Mesendoderm (in vitro differentiated cells): ENCODE results near the gene GMDS.

Experiments
- DNase-seq: peaks from one replicate; pipeline ENCODE4 v3.0.0; 2013
- H2AK5ac ChIP-seq: 2 replicates; pipeline ENCODE4 v1.6.1; 2013; ENCODE audit warnings: low read length, inconsistent platforms
- H2BK120ac ChIP-seq: 2 replicates; pipeline ENCODE4 v1.6.1; 2013; ENCODE audit warnings: low read depth, mild to moderate bottlenecking, low read length, moderate library complexity, mixed read lengths
- H2BK15ac ChIP-seq: replicated peaks from 2 replicates; pipeline ENCODE4 v1.6.1; 2013; ENCODE audit warnings: low read depth, mild to moderate bottlenecking, moderate library complexity
- H2BK5ac ChIP-seq: 2 replicates; pipeline ENCODE4 v1.6.1; 2013; ENCODE audit warnings: low read length, inconsistent platforms
- H3K18ac ChIP-seq: 2 replicates; pipeline ENCODE4 v1.6.1; 2013; ENCODE audit warnings: mild to moderate bottlenecking, low read length, mixed read lengths
- H3K23ac ChIP-seq: one replicate; pipeline ENCODE4 v1.6.1; 2013; ENCODE audit warnings: low read length
- H3K27ac ChIP-seq: 2 replicates; pipeline ENCODE4 v1.5.1; 2013; ENCODE audit warnings: low read depth, mild to moderate bottlenecking, inconsistent platforms, low read length, moderate library complexity
- H3K27me3 ChIP-seq: 2 replicates; pipeline ENCODE4 v1.6.1; 2013; ENCODE audit warnings: low read length, control low read depth, mild to moderate bottlenecking, inconsistent platforms; ENCODE audit not compliant: insufficient read depth, poor library complexity
- H3K36me3 ChIP-seq: 2 replicates; pipeline ENCODE4 v1.6.1; 2013; ENCODE audit warnings: low read length, inconsistent platforms; ENCODE audit not compliant: control insufficient read depth, insufficient read depth
- H3K4ac ChIP-seq: one replicate; pipeline ENCODE4 v1.6.1; 2013; ENCODE audit warnings: low read depth, mild to moderate bottlenecking, low read length, moderate library complexity
- H3K4me1 ChIP-seq: 2 replicates; pipeline ENCODE4 v1.6.1; 2013; ENCODE audit warnings: low read depth, low read length, inconsistent platforms; ENCODE audit not compliant: control insufficient read depth
- H3K4me2 ChIP-seq: 2 replicates; pipeline ENCODE4 v1.6.1; 2013; ENCODE audit warnings: low read length
- H3K4me3 ChIP-seq: 2 replicates; pipeline ENCODE4 v1.5.1; 2013; ENCODE audit warnings: mild to moderate bottlenecking, low read length
- H3K56ac ChIP-seq: one replicate; pipeline ENCODE4 v1.6.1; 2013; ENCODE audit warnings: low read length
- H3K79me1 ChIP-seq: 2 replicates; pipeline ENCODE4 v1.6.1; 2013; ENCODE audit warnings: low read length, inconsistent platforms
- H3K79me2 ChIP-seq: 2 replicates; pipeline ENCODE4 v1.6.1; 2013; ENCODE audit warnings: mild to moderate bottlenecking, low read length; ENCODE audit not compliant: control insufficient read depth, insufficient read depth
- H3K9ac ChIP-seq: 2 replicates; pipeline ENCODE4 v1.6.1; 2013; ENCODE audit warnings: low read length, inconsistent platforms
- H4K5ac ChIP-seq: one replicate; pipeline ENCODE4 v1.6.1; 2013; ENCODE audit warnings: low read length
- H4K8ac ChIP-seq: one replicate; pipeline ENCODE4 v1.6.1; 2013; ENCODE audit warnings: low read depth, mild to moderate bottlenecking, control low read depth, low read length, moderate library complexity
- WGBS: extraction: QIAGEN DNeasy Blood & Tissue Kit; methylation state at CpG from one replicate; pipeline ENCODE4 v1.1.7; 2013; ENCODE audit warnings: low lambda C conversion rate, missing lambda C conversion rate; ENCODE audit not compliant: insufficient coverage; ENCODE audit errors: extremely low coverage; 5-methylcytosine and 5-hydroxymethylcytosine counted together

GMDS gene

GRCh38 chr6:2028457-2029038, 216.9 kb downstream of the GMDS start:
- H2BK5ac ChIP-seq = no peak overlapping the region
- H3K27me3 ChIP-seq = no peaks in the 10 kb centered on the region
- no peak overlapping the region for H3K4ac ChIP-seq
- no peak overlapping the region for H3K4me2 ChIP-seq
- no peaks in the 10 kb centered on the region for H3K4me1 ChIP-seq
- no peak overlapping the region for H4K5ac ChIP-seq
- no peaks in the 10 kb centered on the region for H3K79me2 ChIP-seq
- H2BK120ac ChIP-seq = no peak overlapping the region
- WGBS = no CpG with 5 or more reads among the region's 6 CpGs
- no peak overlapping the region for H3K9ac ChIP-seq
- H3K79me1 ChIP-seq = no peaks in the 10 kb centered on the region
- no peak overlapping the region for H4K8ac ChIP-seq
- H3K23ac ChIP-seq = no peak overlapping the region
- H3K36me3 ChIP-seq = no peaks in the 10 kb centered on the region
- no peak overlapping the region for H2BK15ac ChIP-seq
- H3K18ac ChIP-seq = no peak overlapping the region
- no peak for DNase-seq
- no peak overlapping the region for H2AK5ac ChIP-seq
- H3K56ac ChIP-seq = no peak overlapping the region
- no peak overlapping the region for H3K4me3 ChIP-seq
- no peak overlapping the region for H3K27ac ChIP-seq

- Histone ChIP-seq H2BK120ac (no peak overlapping the region), H3K9ac (no peak overlapping the region), H3K4me1 (no peaks in the 10 kb centered on the region), H3K56ac (no peak overlapping the region), H4K5ac (no peak overlapping the region), H3K18ac (no peak overlapping the region), H3K27ac (no peak overlapping the region), H3K4ac (no peak overlapping the region), H3K79me1 (no peaks in the 10 kb centered on the region), H4K8ac (no peak overlapping the region), H3K79me2 (no peaks in the 10 kb centered on the region), H3K4me3 (no peak overlapping the region), H3K23ac (no peak overlapping the region), H3K27me3 (no peaks in the 10 kb centered on the region), H2BK15ac (no peak overlapping the region), H2AK5ac (no peak overlapping the region), H2BK5ac (no peak overlapping the region), H3K4me2 (no peak overlapping the region), H3K36me3 (no peaks in the 10 kb centered on the region)
- peak; percentile 21 for DNase-seq
- no CpG with 5 or more reads among the region's 7 CpGs for WGBS
These were observed 219.3 kb downstream of the GMDS start for GRCh38 chr6:2026133-2026532.

- H3K4ac ChIP-seq = no peak overlapping the region
- no peak overlapping the region for H2BK5ac ChIP-seq
- H3K36me3 ChIP-seq = no peaks in the 10 kb centered on the region
- no peak overlapping the region for H3K4me3 ChIP-seq
- H3K4me1 ChIP-seq = no peaks in the 10 kb centered on the region
- H2AK5ac ChIP-seq = no peak overlapping the region
- H2BK120ac ChIP-seq = no peak overlapping the region
- H2BK15ac ChIP-seq = no peak overlapping the region
- H4K8ac ChIP-seq = no peak overlapping the region
- no peak overlapping the region for H4K5ac ChIP-seq
- no peak overlapping the region for H3K9ac ChIP-seq
- no peaks in the 10 kb centered on the region for H3K27me3 ChIP-seq
- no peak overlapping the region for H3K18ac ChIP-seq
- H3K23ac ChIP-seq = no peak overlapping the region
- no peaks in the 10 kb centered on the region for H3K79me2 ChIP-seq
- DNase-seq = no peak
- H3K4me2 ChIP-seq = no peak overlapping the region
- WGBS = no CpG with 5 or more reads among the region's 4 CpGs
- no peak overlapping the region for H3K27ac ChIP-seq
- no peaks in the 10 kb centered on the region for H3K79me1 ChIP-seq
- H3K56ac ChIP-seq = no peak overlapping the region
These were observed 223.7 kb downstream of the GMDS start for GRCh38 chr6:2021713-2022125.

GRCh38 chr6:2020909-2021308, 224.5 kb downstream of the GMDS start:
- Histone ChIP-seq H3K4ac (no peak overlapping the region), H2AK5ac (no peak overlapping the region), H3K4me1 (no peaks in the 10 kb centered on the region), H3K79me2 (no peaks in the 10 kb centered on the region), H2BK15ac (no peak overlapping the region), H3K4me2 (no peak overlapping the region), H4K8ac (no peak overlapping the region), H3K23ac (no peak overlapping the region), H3K79me1 (no peaks in the 10 kb centered on the region), H3K27me3 (no peaks in the 10 kb centered on the region), H3K4me3 (no peak overlapping the region), H3K36me3 (no peaks in the 10 kb centered on the region), H3K56ac (no peak overlapping the region), H3K27ac (no peak overlapping the region), H2BK5ac (no peak overlapping the region), H4K5ac (no peak overlapping the region), H3K9ac (no peak overlapping the region), H2BK120ac (no peak overlapping the region), H3K18ac (no peak overlapping the region)
- DNase-seq = peak; percentile 65

- no peak overlapping the region for H3K18ac ChIP-seq
- H2AK5ac ChIP-seq = no peak overlapping the region
These were observed 226.4 kb downstream of the GMDS start for GRCh38 chr6:2019051-2019450.

GRCh38 chr6:2016040-2016439, 229.4 kb downstream of the GMDS start:
- H3K27me3 ChIP-seq = no peaks in the 10 kb centered on the region
- no peaks in the 10 kb centered on the region for H3K4me1 ChIP-seq
- H2BK120ac ChIP-seq = no peak overlapping the region
- no peak overlapping the region for H3K4ac ChIP-seq
- H3K9ac ChIP-seq = no peak overlapping the region
- H4K5ac ChIP-seq = no peak overlapping the region
- DNase-seq = no peak
- H4K8ac ChIP-seq = no peak overlapping the region
- no peak overlapping the region for H3K27ac ChIP-seq
- H3K4me2 ChIP-seq = no peak overlapping the region
- no peaks in the 10 kb centered on the region for H3K79me1 ChIP-seq
- H3K4me3 ChIP-seq = no peak overlapping the region
- no peaks in the 10 kb centered on the region for H3K79me2 ChIP-seq
- no CpG with 5 or more reads among the region's 4 CpGs for WGBS
- no peak overlapping the region for H2AK5ac ChIP-seq
- H3K23ac ChIP-seq = no peak overlapping the region
- H3K18ac ChIP-seq = no peak overlapping the region
- H3K36me3 ChIP-seq = no peaks in the 10 kb centered on the region
- H2BK5ac ChIP-seq = no peak overlapping the region
- no peak overlapping the region for H2BK15ac ChIP-seq
- no peak overlapping the region for H3K56ac ChIP-seq

More at GRCh38 chr6:2019051-2019450, 226.4 kb downstream of the GMDS start:
- Histone ChIP-seq H3K4me3 (no peak overlapping the region), H2BK15ac (no peak overlapping the region), H4K8ac (no peak overlapping the region), H3K4me1 (no peaks in the 10 kb centered on the region), H3K4me2 (no peak overlapping the region), H3K9ac (no peak overlapping the region), H3K23ac (no peak overlapping the region), H3K56ac (no peak overlapping the region), H3K27me3 (no peaks in the 10 kb centered on the region), H3K79me1 (no peaks in the 10 kb centered on the region), H3K36me3 (no peaks in the 10 kb centered on the region), H3K27ac (no peak overlapping the region), H3K4ac (no peak overlapping the region), H2BK120ac (no peak overlapping the region), H3K79me2 (no peaks in the 10 kb centered on the region), H2BK5ac (no peak overlapping the region), H4K5ac (no peak overlapping the region)
- no peak for DNase-seq
